ENCODE data around the gene THOP1.

The THOP1 gene

GRCh38 chr19:2804156-2805004, 19.1 kb downstream of the THOP1 start:
- peak; percentile 24 for DNase-seq (ENCODE audit: low spot score)

- DNase-seq (ENCODE audit: low spot score) = peak; percentile 17
These were observed 20.1 kb downstream of the THOP1 start for GRCh38 chr19:2805261-2805900.

GRCh38 chr19:2805991-2806649, 20.8 kb downstream of the THOP1 start:
- peak; percentile 24 for DNase-seq (ENCODE audit: low spot score)

GRCh38 chr19:2806736-2807378, 21.6 kb downstream of the THOP1 start:
- no peak for DNase-seq (ENCODE audit: low spot score)

GRCh38 chr19:2807379-2808128, 22.3 kb downstream of the THOP1 start:
- DNase-seq (ENCODE audit: low spot score) = no peak

GRCh38 chr19:2808129-2808941, 23.0 kb downstream of the THOP1 start:
- DNase-seq (ENCODE audit: low spot score) = no peak

- DNase-seq (ENCODE audit: low spot score) = no peak
These were observed 24.3 kb downstream of the THOP1 start for GRCh38 chr19:2809387-2810140.

GRCh38 chr19:2810141-2811091, 25.1 kb downstream of the THOP1 start:
- DNase-seq (ENCODE audit: low spot score) = no peak

GRCh38 chr19:2811221-2811722, 26.0 kb downstream of the THOP1 start:
- no peak for DNase-seq (ENCODE audit: low spot score)

GRCh38 chr19:2811735-2812413, 26.6 kb downstream of the THOP1 start:
- DNase-seq (ENCODE audit: low spot score) = no peak

- peak; percentile 30 for DNase-seq (ENCODE audit: low spot score)
These were observed 27.3 kb downstream of the THOP1 start for GRCh38 chr19:2812414-2813234.

- DNase-seq (ENCODE audit: low spot score) = peak; percentile 25
These were observed 28.2 kb downstream of the THOP1 start for GRCh38 chr19:2813235-2814160.

- DNase-seq (ENCODE audit: low spot score) = peak; percentile 21
These were observed 29.1 kb downstream of the THOP1 start for GRCh38 chr19:2814426-2814825.

GRCh38 chr19:2815191-2815614, 29.9 kb downstream of the THOP1 start:
- peak; percentile 26 for DNase-seq (ENCODE audit: low spot score)

- DNase-seq (ENCODE audit: low spot score) = peak; percentile 22
These were observed 30.6 kb downstream of the THOP1 start for GRCh38 chr19:2815923-2816322.

- DNase-seq (ENCODE audit: low spot score) = no peak
These were observed 31.3 kb downstream of the THOP1 start for GRCh38 chr19:2816641-2817040.
